Uterus (tissue), 2 donors: ENCODE data around the gene RNF111.

Source experiments
- POLR2A ChIP-seq, 2 donors: fragments of 450-650 bp; IDR thresholded peaks; one replicate each; pipeline ENCODE4 v1.6.1; 2016; ENCODE audit warnings: antibody characterized with exemption in 2 of 2, mild to moderate bottlenecking in 1 of 2, moderate library complexity in 1 of 2
- TF ChIP-seq, protein P1 (sequence below), 4 experiments: fragments of 200-600 bp in 2 of 4; fragments of 450-650 bp in 2 of 4; sonication (generic) in 2 of 4; IDR thresholded peaks; one replicate each; pipeline ENCODE4 v1.5.1; 2016 to 2019; ENCODE audit warnings: antibody characterized with exemption in 4 of 4, mild to moderate bottlenecking in 2 of 4, moderate library complexity in 1 of 4

DNA sequence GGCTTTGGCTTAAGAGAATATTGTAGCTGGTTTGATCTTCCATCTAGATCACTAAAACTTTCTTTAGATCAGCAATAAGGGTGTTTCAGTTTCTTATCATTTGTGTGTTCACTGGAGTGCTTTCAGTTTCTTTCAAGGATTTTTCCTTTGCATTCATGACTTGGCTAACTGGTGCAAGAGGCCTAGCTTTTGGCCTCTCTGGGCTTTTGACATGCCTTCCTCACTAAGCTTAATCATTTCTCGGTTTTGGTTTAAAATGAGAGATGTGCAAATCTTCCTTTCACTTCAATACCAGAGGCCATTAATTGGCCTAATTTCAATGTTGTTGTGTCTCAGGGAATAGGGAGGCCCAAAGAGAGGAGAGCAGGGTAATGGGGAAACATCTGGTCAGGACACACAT lies 87.1 kb downstream of the RNF111 start:
- TF ChIP-seq, protein P1, sequence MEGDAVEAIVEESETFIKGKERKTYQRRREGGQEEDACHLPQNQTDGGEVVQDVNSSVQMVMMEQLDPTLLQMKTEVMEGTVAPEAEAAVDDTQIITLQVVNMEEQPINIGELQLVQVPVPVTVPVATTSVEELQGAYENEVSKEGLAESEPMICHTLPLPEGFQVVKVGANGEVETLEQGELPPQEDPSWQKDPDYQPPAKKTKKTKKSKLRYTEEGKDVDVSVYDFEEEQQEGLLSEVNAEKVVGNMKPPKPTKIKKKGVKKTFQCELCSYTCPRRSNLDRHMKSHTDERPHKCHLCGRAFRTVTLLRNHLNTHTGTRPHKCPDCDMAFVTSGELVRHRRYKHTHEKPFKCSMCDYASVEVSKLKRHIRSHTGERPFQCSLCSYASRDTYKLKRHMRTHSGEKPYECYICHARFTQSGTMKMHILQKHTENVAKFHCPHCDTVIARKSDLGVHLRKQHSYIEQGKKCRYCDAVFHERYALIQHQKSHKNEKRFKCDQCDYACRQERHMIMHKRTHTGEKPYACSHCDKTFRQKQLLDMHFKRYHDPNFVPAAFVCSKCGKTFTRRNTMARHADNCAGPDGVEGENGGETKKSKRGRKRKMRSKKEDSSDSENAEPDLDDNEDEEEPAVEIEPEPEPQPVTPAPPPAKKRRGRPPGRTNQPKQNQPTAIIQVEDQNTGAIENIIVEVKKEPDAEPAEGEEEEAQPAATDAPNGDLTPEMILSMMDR (IDR thresholded peaks at IDR 0.05) = no peak
- no peak for TF ChIP-seq POLR2A (IDR thresholded peaks at IDR 0.05)
